Neural cell (in vitro differentiated cells): ENCODE data around the gene LHFPL4.

Experiments
- CTCF ChIP-seq: fragments of 450-650 bp; IDR thresholded peaks from 2 replicates; pipeline ENCODE4 v1.5.1; 2014; ENCODE audit warnings: antibody characterized with exemption, mild to moderate bottlenecking, moderate library complexity; ENCODE audit not compliant: poor library complexity, severe bottlenecking
- EP300 ChIP-seq: fragments of 450-650 bp; conservative IDR thresholded peaks from 2 replicates; pipeline ENCODE4 v1.6.1; 2014; ENCODE audit warnings: antibody characterized with exemption, mild to moderate bottlenecking, moderate library complexity; ENCODE audit not compliant: poor library complexity, severe bottlenecking
- EZH2 ChIP-seq: fragments of 200-600, 300-800 bp; shearing (Covaris generic), sonication (generic); IDR thresholded peaks from 2 replicates; pipeline ENCODE4 v1.6.1; 2014; ENCODE audit warnings: antibody characterized with exemption, low read length, borderline replicate concordance, mild to moderate bottlenecking; ENCODE audit not compliant: insufficient read depth, poor library complexity, severe bottlenecking
- MXI1 ChIP-seq: fragments of 450-650 bp; conservative IDR thresholded peaks from 2 replicates; pipeline ENCODE4 v1.6.1; 2014; ENCODE audit warnings: antibody characterized with exemption, mild to moderate bottlenecking; ENCODE audit not compliant: poor library complexity, severe bottlenecking
- POLR2AphosphoS5 ChIP-seq: IDR thresholded peaks from 2 replicates; pipeline ENCODE4 v1.6.1; 2012
- RAD21 ChIP-seq: fragments of 450-650 bp; conservative IDR thresholded peaks from 2 replicates; pipeline ENCODE4 v1.6.1; 2014; ENCODE audit warnings: antibody characterized with exemption, mild to moderate bottlenecking, moderate library complexity
- REST ChIP-seq: IDR thresholded peaks from 2 replicates; pipeline ENCODE4 v1.6.1; 2012; ENCODE audit warnings: borderline replicate concordance
- SMC3 ChIP-seq: fragments of 450-650 bp; conservative IDR thresholded peaks from 2 replicates; pipeline ENCODE4 v1.6.1; 2014; ENCODE audit warnings: antibody characterized with exemption, mild to moderate bottlenecking, moderate library complexity; ENCODE audit not compliant: poor library complexity

GRCh38 chr3:9448643-9449042 is 105.0 kb downstream of the LHFPL4 start:
- TF ChIP-seq CTCF (no peak), MXI1 (no peak), EP300 (no peak), SMC3 (no peak), REST (no peak), EZH2 (no peak), POLR2AphosphoS5 (no peak), RAD21 (no peak)
